Measurements from ENCODE around the gene MYO9B.

GRCh38 chr19:17165715-17166114 is 90.1 kb downstream of the MYO9B start:
- TF ChIP-seq, protein P1, sequence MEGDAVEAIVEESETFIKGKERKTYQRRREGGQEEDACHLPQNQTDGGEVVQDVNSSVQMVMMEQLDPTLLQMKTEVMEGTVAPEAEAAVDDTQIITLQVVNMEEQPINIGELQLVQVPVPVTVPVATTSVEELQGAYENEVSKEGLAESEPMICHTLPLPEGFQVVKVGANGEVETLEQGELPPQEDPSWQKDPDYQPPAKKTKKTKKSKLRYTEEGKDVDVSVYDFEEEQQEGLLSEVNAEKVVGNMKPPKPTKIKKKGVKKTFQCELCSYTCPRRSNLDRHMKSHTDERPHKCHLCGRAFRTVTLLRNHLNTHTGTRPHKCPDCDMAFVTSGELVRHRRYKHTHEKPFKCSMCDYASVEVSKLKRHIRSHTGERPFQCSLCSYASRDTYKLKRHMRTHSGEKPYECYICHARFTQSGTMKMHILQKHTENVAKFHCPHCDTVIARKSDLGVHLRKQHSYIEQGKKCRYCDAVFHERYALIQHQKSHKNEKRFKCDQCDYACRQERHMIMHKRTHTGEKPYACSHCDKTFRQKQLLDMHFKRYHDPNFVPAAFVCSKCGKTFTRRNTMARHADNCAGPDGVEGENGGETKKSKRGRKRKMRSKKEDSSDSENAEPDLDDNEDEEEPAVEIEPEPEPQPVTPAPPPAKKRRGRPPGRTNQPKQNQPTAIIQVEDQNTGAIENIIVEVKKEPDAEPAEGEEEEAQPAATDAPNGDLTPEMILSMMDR (IDR thresholded peaks at IDR 0.05 in 8 of 11, conservative IDR thresholded peaks at IDR 0.05 in 3 of 11), result no peak
- TF ChIP-seq POLR2A (IDR thresholded peaks at IDR 0.05), result no peak

Measured in spleen (tissue), 7 donors.